Measurements from ENCODE around the gene ZSCAN16.

ZSCAN16 gene

DNA sequence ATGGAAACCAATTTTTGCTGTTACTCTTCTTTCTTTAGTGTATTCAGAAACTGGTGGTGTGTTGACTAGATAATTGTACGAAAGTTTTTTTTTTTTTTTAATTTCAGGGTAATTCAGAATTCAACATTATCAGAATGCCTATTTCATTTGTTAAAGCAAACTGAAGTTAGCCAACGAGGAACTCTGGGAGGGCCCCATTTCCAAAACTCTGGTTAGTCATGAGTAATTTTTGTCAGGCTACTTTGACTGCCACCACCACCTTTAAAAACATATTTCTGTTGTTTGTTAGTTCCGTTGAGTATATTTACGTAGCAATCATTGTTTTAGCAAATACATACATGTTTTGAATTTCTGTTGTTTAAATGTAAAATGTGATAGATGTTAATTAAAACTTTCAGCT is 18.0 kb downstream of the ZSCAN16 start:
- no peak for DNase-seq
- H3K9me3 ChIP-seq (replicated peaks; ENCODE audit: insufficient read depth, low read length) = no peaks in the 10 kb centered on the region
- H2AFZ ChIP-seq (ENCODE audit: low read length) = peak overlapping the region; percentile 86; the same call in 1 of the 2 replicates
- H3K36me3 ChIP-seq (replicated peaks; ENCODE audit: insufficient read depth, low read length) = no peaks in the 10 kb centered on the region; the same call in 1 of the 2 replicates
- TF ChIP-seq EZH2phosphoT487 (IDR thresholded peaks at IDR 0.05; ENCODE audit: low read length) = no peak
- no peak for TF ChIP-seq EZH2 (optimal IDR thresholded peaks at IDR 0.05; ENCODE audit: low read depth, low read length)
- TF ChIP-seq, protein P1, sequence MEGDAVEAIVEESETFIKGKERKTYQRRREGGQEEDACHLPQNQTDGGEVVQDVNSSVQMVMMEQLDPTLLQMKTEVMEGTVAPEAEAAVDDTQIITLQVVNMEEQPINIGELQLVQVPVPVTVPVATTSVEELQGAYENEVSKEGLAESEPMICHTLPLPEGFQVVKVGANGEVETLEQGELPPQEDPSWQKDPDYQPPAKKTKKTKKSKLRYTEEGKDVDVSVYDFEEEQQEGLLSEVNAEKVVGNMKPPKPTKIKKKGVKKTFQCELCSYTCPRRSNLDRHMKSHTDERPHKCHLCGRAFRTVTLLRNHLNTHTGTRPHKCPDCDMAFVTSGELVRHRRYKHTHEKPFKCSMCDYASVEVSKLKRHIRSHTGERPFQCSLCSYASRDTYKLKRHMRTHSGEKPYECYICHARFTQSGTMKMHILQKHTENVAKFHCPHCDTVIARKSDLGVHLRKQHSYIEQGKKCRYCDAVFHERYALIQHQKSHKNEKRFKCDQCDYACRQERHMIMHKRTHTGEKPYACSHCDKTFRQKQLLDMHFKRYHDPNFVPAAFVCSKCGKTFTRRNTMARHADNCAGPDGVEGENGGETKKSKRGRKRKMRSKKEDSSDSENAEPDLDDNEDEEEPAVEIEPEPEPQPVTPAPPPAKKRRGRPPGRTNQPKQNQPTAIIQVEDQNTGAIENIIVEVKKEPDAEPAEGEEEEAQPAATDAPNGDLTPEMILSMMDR (IDR thresholded peaks at IDR 0.05; ENCODE audit: low read length) = no peak
- peaks cover 39% of the 10 kb centered on the region for H3K79me2 ChIP-seq (ENCODE audit: low read length)
- H3K4me3 ChIP-seq (ENCODE audit: low read length) = peak overlapping the region; percentile 95
- H3K27ac ChIP-seq (ENCODE audit: low read length) = no peak overlapping the region
- peaks cover 20% of the 10 kb centered on the region for H3K4me1 ChIP-seq (ENCODE audit: low read length)
- H3K9me2 ChIP-seq (replicated peaks; ENCODE audit: insufficient read depth, low read length) = no peaks in the 10 kb centered on the region
- H3K4me2 ChIP-seq (ENCODE audit: low read depth, low read length) = peak overlapping the region; percentile 68
- H3F3A ChIP-seq (ENCODE audit: insufficient read depth, low read length) = peaks cover 3% of the 10 kb centered on the region
- no peaks in the 10 kb centered on the region for H4K20me1 ChIP-seq (ENCODE audit: insufficient read depth, low read length)
- peak overlapping the region; percentile 83 for H3K9ac ChIP-seq (ENCODE audit: low read length)
- no peaks in the 10 kb centered on the region for H3K27me3 ChIP-seq (replicated peaks; ENCODE audit: insufficient read depth, low read length)

GRCh38 chr6:28145231-28145630 is 20.8 kb downstream of the ZSCAN16 start:
- H2AFZ ChIP-seq (ENCODE audit: low read length) = no peak overlapping the region
- no peaks in the 10 kb centered on the region; the same call in 1 of the 2 replicates for H3F3A ChIP-seq (ENCODE audit: insufficient read depth, low read length)
- no peaks in the 10 kb centered on the region for H4K20me1 ChIP-seq (ENCODE audit: insufficient read depth, low read length)
- H3K9me3 ChIP-seq (replicated peaks; ENCODE audit: insufficient read depth, low read length) = no peaks in the 10 kb centered on the region
- H3K27me3 ChIP-seq (replicated peaks; ENCODE audit: insufficient read depth, low read length) = no peaks in the 10 kb centered on the region
- no peak overlapping the region for H3K27ac ChIP-seq (ENCODE audit: low read length)
- no peak overlapping the region for H3K4me2 ChIP-seq (ENCODE audit: low read depth, low read length)
- no peak overlapping the region for H3K9ac ChIP-seq (ENCODE audit: low read length)
- DNase-seq = no peak
- H3K79me2 ChIP-seq (ENCODE audit: low read length) = peaks cover 42% of the 10 kb centered on the region
- H3K4me1 ChIP-seq (ENCODE audit: low read length) = peaks cover 9% of the 10 kb centered on the region; the same call in 1 of the 2 replicates
- TF ChIP-seq, protein P1 (IDR thresholded peaks at IDR 0.05; ENCODE audit: low read length) = no peak
- TF ChIP-seq EZH2 (optimal IDR thresholded peaks at IDR 0.05; ENCODE audit: low read depth, low read length) (no peak), EZH2phosphoT487 (IDR thresholded peaks at IDR 0.05; ENCODE audit: low read length) (no peak)
- H3K4me3 ChIP-seq (ENCODE audit: low read length) = no peak overlapping the region
- no peaks in the 10 kb centered on the region for H3K9me2 ChIP-seq (replicated peaks; ENCODE audit: insufficient read depth, low read length)
- H3K36me3 ChIP-seq (replicated peaks; ENCODE audit: insufficient read depth, low read length) = peaks cover 4% of the 10 kb centered on the region; the same call in 1 of the 2 replicates

- H4K20me1 ChIP-seq (ENCODE audit: insufficient read depth, low read length) = no peaks in the 10 kb centered on the region
- no peak overlapping the region for H3K4me3 ChIP-seq (ENCODE audit: low read length)
- no peak for TF ChIP-seq EZH2 (optimal IDR thresholded peaks at IDR 0.05; ENCODE audit: low read depth, low read length)
- no peak for TF ChIP-seq EZH2phosphoT487 (IDR thresholded peaks at IDR 0.05; ENCODE audit: low read length)
- TF ChIP-seq, protein P1 (IDR thresholded peaks at IDR 0.05; ENCODE audit: low read length) = no peak
- no peaks in the 10 kb centered on the region for H3K4me1 ChIP-seq (ENCODE audit: low read length)
- no peaks in the 10 kb centered on the region for H3F3A ChIP-seq (ENCODE audit: insufficient read depth, low read length)
- no peak overlapping the region for H3K4me2 ChIP-seq (ENCODE audit: low read depth, low read length)
- H3K36me3 ChIP-seq (replicated peaks; ENCODE audit: insufficient read depth, low read length) = peaks cover 15% of the 10 kb centered on the region
- H3K9ac ChIP-seq (ENCODE audit: low read length) = no peak overlapping the region
- H3K9me2 ChIP-seq (replicated peaks; ENCODE audit: insufficient read depth, low read length) = no peaks in the 10 kb centered on the region
- H3K27me3 ChIP-seq (replicated peaks; ENCODE audit: insufficient read depth, low read length) = no peaks in the 10 kb centered on the region
- H2AFZ ChIP-seq (ENCODE audit: low read length) = no peak overlapping the region
- no peak overlapping the region for H3K27ac ChIP-seq (ENCODE audit: low read length)
- DNase-seq = no peak
- peaks cover 2% of the 10 kb centered on the region for H3K79me2 ChIP-seq (ENCODE audit: low read length)
- no peaks in the 10 kb centered on the region for H3K9me3 ChIP-seq (replicated peaks; ENCODE audit: insufficient read depth, low read length)
Observed at GRCh38 chr6:28152531-28152930, 28.1 kb downstream of the ZSCAN16 start.
